Ovary (tissue), 10 donors: ENCODE results near the gene LPIN1. TPM values are rescaled to one million over a fixed set of nuclear protein-coding genes. Genes with fewer than 3 reads are reported as not detected.
A peak's percentile ranks its signal among the peaks of the same experiment; 100 is the strongest.

Source experiments
- DNase-seq, 5 donors: peaks; one replicate each; pipeline ENCODE4 v3.0.0-alpha.2; 2019 to 2020
- H3K27ac ChIP-seq, 2 donors: fragments of 200-600 bp; one replicate each; pipeline versions ENCODE4 v1.5.1 to v1.8.0; 2019 to 2022
- H3K27me3 ChIP-seq: fragments of 200-600 bp; one replicate; pipeline ENCODE4 v1.8.0; 2022
- H3K36me3 ChIP-seq: fragments of 200-600 bp; sonication (generic); one replicate; pipeline ENCODE4 v1.5.1; 2019
- H3K4me1 ChIP-seq: one replicate; pipeline ENCODE4 v1.8.1; 2013; ENCODE audit warnings: mild to moderate bottlenecking, moderate library complexity; ENCODE audit not compliant: insufficient read depth
- H3K4me3 ChIP-seq: fragments of 200-600 bp; sonication (generic); one replicate; pipeline ENCODE4 v1.5.1; 2017
- H3K9me3 ChIP-seq, 2 donors: fragments of 200-600 bp in 1 of 2; sonication (generic) in 1 of 2; one replicate each; pipeline versions ENCODE4 v1.5.1 to v1.8.1; 2013 to 2019; ENCODE audit warnings: mild to moderate bottlenecking in 1 of 2, moderate library complexity in 1 of 2
- CTCF ChIP-seq, 3 donors: fragments of 450-650 bp in 2 of 3; fragments of 200-600 bp in 1 of 3; IDR thresholded peaks; one replicate each; pipeline versions ENCODE4 v1.5.1 to v1.8.0; 2016 to 2022; ENCODE audit warnings: antibody characterized with exemption in 3 of 3, mild to moderate bottlenecking in 1 of 3
- EP300 ChIP-seq: sonication (generic); formaldehyde crosslinking; IDR thresholded peaks from one replicate; pipeline ENCODE4 v1.6.1; 2017; ENCODE audit warnings: antibody characterized with exemption
- POLR2A ChIP-seq: fragments of 450-650 bp; IDR thresholded peaks from one replicate; pipeline ENCODE4 v1.6.1; 2017; ENCODE audit warnings: antibody characterized with exemption, mild to moderate bottlenecking, moderate library complexity
- WGBS, 3 donors: extraction: QIAGEN DNeasy Blood & Tissue Kit in 1 of 3; methylation state at CpG; one replicate each; pipeline versions ENCODE4 v1.1.5 to v1.1.7; 2013 to 2017; 5-methylcytosine and 5-hydroxymethylcytosine counted together
- intact Hi-C, 4 donors: fragments of 100-400 bp; cut with DNase I; formaldehyde crosslinking; loops; one replicate each; pipeline versions ENCODE4 v1.11.0 to v1.15.1; 2022 to 2023
- long read RNA-seq, 3 donors: library from polyadenylated mRNA in 2 of 3; unstranded in 2 of 3; transcript quantifications; one replicate each; pipeline ENCODE4 v2.0.0 and lab custom pipeline, GENCODE V29; 2021 to 2026
- polyA plus RNA-seq, 2 donors: library from polyadenylated mRNA; stranded (reverse); fragments of 200-250 nt in 1 of 2; fragments of 350-450 nt in 1 of 2; fragmentation: Illumina TruSeq in 1 of 2; extraction: RNeasy Lipid Tissue Mini Kit (QIAGEN cat#74804) in 1 of 2; gene quantifications; one replicate each; pipeline ENCODE4 v1.2.3, GENCODE V29; 2013 to 2014
- total RNA-seq, 7 donors: library from RNA; depleted of rRNA in 2 of 7; stranded (reverse); fragments of >200 nt in 2 of 7; fragmentation: NEBNext Ultra II Directional in 3 of 7; extraction: Animal tissue kit (Norgen Biotek cat#: 25700) in 3 of 7; gene quantifications; one replicate each; pipeline versions ENCODE4 v1.1.0 to v1.2.4, GENCODE V29; 2016 to 2023
- donor health status: DM: no; HTN: no; CAD: no; lungs with moderate emphysema.
- donor health status: DM: no; HTN: no; CAD: no.
- donor health status: Bipolar disorder and iron deficiency.
- donor health status: DM: yes; HTN: yes; CAD: no.
- donor health status: DM: no; HTN: no; CAD: no.
- donor health status: DM: yes; HTN: yes; CAD: no.

LPIN1 gene
- total RNA-seq (100 to 1,000 TPM in 1 of 7 donors, 10 to 100 TPM in 6; 19.9 to 144 (median 57.1) TPM), polyA plus RNA-seq (10 to 100 TPM; 25.6 to 33.7 TPM)
- long read RNA-seq, donor 1, partial matches to known transcripts = 77 of 93 reads
- long read RNA-seq, donor 1, other reads (novel, unspliced or antisense) = 16 of 93 reads
- long read RNA-seq, donor 2, full-length matches to known transcripts = 2 of 9 reads
- long read RNA-seq, donor 2, partial matches to known transcripts = 7 of 9 reads
- long read RNA-seq, donor 2, other reads (novel, unspliced or antisense) = 0 of 9 reads
- long read RNA-seq, donor 3, full-length matches to known transcripts = 36 of 90 reads
- long read RNA-seq, donor 3, partial matches to known transcripts = 46 of 90 reads
- long read RNA-seq, donor 3, other reads (novel, unspliced or antisense) = 8 of 90 reads

- no peaks in the 10 kb centered on the region for H3K9me3 ChIP-seq
- peak; percentile 81 for TF ChIP-seq POLR2A
- no peak for TF ChIP-seq CTCF (IDR thresholded peaks at IDR 0.05)
- no peak for TF ChIP-seq EP300
- DNase-seq = peak; percentile 88 to 94 (median 92)
- peaks cover 34% of the 10 kb centered on the region for H3K4me1 ChIP-seq
- H3K4me3 ChIP-seq = peak within 1 kb of the TSS; percentile 77
- no peaks in the 10 kb centered on the region for H3K36me3 ChIP-seq
- peak within 1 kb of the TSS; percentile 67 to 87 for H3K27ac ChIP-seq
- no peaks in the 10 kb centered on the region for H3K27me3 ChIP-seq
- intact Hi-C loops = loop anchor here in 3 of 4 donors (5.0 to 10.0 kb wide), 2 partner anchors 49 to 1702 kb away; partner anchors contain the start of gene KLF11 (in 1 of the 3)
- 0% methylated on average over 12 to 49 of the region's 49 CpGs for WGBS, 3 donors
Measured at GRCh38 chr2:11746376-11746806, at the start of gene LPIN1. TSS of gene LPIN1 (plus strand) at chr2:11746632. CDS start at chr2:11765542, 18,910 bp downstream.

- Histone ChIP-seq H3K9me3 (no peaks in the 10 kb centered on the region), H3K27me3 (no peaks in the 10 kb centered on the region), H3K27ac (peak overlapping the region; percentile 80 to 90), H3K4me1 (peaks cover 17% of the 10 kb centered on the region), H3K4me3 (no peak overlapping the region), H3K36me3 (no peaks in the 10 kb centered on the region)
- DNase-seq = no peak
- TF ChIP-seq CTCF (IDR thresholded peaks at IDR 0.05) (no peak), EP300 (no peak), POLR2A (no peak)
- 69 to 76% (median 72%) methylated on average over 9 of the region's 9 CpGs for WGBS, 3 donors
- intact Hi-C loops = loop anchor here in 3 of 4 donors (5.0 kb wide), 2 partner anchors 46 to 51 kb away; partner anchors contain the start of gene LPIN1 (in 2 of the 3)
Measured at GRCh38 chr2:11696736-11697102, 49.7 kb upstream of the LPIN1 start.

GRCh38 chr2:11697103-11697871 lies 49.1 kb upstream of the LPIN1 start:
- Histone ChIP-seq H3K36me3 (no peaks in the 10 kb centered on the region), H3K27ac (peak overlapping the region; percentile 80 to 90), H3K4me1 (peaks cover 17% of the 10 kb centered on the region), H3K9me3 (no peaks in the 10 kb centered on the region), H3K27me3 (no peaks in the 10 kb centered on the region), H3K4me3 (no peak overlapping the region)
- TF ChIP-seq EP300 = no peak
- TF ChIP-seq POLR2A = no peak
- no peak for TF ChIP-seq CTCF (IDR thresholded peaks at IDR 0.05)
- intact Hi-C loops = loop anchor here in 3 of 4 donors (5.0 kb wide), 2 partner anchors 45 to 50 kb away; partner anchors contain the start of gene LPIN1 (in 2 of the 3)
- DNase-seq = peak; percentile 54 to 81 (median 65)
- 48 to 51% (median 50%) methylated on average over 16 of the region's 16 CpGs for WGBS, 3 donors
